Fibroblast of mammary gland (primary cell): Measurements from ENCODE around the gene CLDND2.

Source experiments
- DNase-seq: peaks from one replicate; pipeline ENCODE4 v3.0.0-alpha.2; 2010; ENCODE audit warnings: low read depth
- H3K4me3 ChIP-seq: 2 replicates; pipeline ENCODE4 v1.5.1; 2011; ENCODE audit warnings: low read depth, mild to moderate bottlenecking, low read length, moderate library complexity; ENCODE audit not compliant: control insufficient read depth
- TF ChIP-seq, protein P1 (sequence below): conservative IDR thresholded peaks from 2 replicates; pipeline ENCODE4 v1.5.1; 2011; ENCODE audit warnings: low read depth, low read length, inconsistent platforms; ENCODE audit not compliant: control insufficient read depth, insufficient read depth

Gene CLDND2

GRCh38 chr19:51364200-51365106, 4.3 kb downstream of the CLDND2 start:
- no peak overlapping the region for H3K4me3 ChIP-seq
- DNase-seq: peak; percentile 32
- TF ChIP-seq, protein P1, sequence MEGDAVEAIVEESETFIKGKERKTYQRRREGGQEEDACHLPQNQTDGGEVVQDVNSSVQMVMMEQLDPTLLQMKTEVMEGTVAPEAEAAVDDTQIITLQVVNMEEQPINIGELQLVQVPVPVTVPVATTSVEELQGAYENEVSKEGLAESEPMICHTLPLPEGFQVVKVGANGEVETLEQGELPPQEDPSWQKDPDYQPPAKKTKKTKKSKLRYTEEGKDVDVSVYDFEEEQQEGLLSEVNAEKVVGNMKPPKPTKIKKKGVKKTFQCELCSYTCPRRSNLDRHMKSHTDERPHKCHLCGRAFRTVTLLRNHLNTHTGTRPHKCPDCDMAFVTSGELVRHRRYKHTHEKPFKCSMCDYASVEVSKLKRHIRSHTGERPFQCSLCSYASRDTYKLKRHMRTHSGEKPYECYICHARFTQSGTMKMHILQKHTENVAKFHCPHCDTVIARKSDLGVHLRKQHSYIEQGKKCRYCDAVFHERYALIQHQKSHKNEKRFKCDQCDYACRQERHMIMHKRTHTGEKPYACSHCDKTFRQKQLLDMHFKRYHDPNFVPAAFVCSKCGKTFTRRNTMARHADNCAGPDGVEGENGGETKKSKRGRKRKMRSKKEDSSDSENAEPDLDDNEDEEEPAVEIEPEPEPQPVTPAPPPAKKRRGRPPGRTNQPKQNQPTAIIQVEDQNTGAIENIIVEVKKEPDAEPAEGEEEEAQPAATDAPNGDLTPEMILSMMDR: no peak

GRCh38 chr19:51361239-51361638, 7.6 kb downstream of the CLDND2 start:
- no peak overlapping the region for H3K4me3 ChIP-seq
- TF ChIP-seq, protein P1: no peak

GRCh38 chr19:51359294-51359693, 9.5 kb downstream of the CLDND2 start:
- no peak overlapping the region for H3K4me3 ChIP-seq
- peak; percentile 95 for DNase-seq
- TF ChIP-seq, protein P1: no peak

More at GRCh38 chr19:51361239-51361638, 7.6 kb downstream of the CLDND2 start:
- no peak for DNase-seq

GRCh38 chr19:51357952-51358351, 10.9 kb downstream of the CLDND2 start:
- DNase-seq: no peak
- H3K4me3 ChIP-seq: no peak overlapping the region
- TF ChIP-seq, protein P1: no peak

DNA sequence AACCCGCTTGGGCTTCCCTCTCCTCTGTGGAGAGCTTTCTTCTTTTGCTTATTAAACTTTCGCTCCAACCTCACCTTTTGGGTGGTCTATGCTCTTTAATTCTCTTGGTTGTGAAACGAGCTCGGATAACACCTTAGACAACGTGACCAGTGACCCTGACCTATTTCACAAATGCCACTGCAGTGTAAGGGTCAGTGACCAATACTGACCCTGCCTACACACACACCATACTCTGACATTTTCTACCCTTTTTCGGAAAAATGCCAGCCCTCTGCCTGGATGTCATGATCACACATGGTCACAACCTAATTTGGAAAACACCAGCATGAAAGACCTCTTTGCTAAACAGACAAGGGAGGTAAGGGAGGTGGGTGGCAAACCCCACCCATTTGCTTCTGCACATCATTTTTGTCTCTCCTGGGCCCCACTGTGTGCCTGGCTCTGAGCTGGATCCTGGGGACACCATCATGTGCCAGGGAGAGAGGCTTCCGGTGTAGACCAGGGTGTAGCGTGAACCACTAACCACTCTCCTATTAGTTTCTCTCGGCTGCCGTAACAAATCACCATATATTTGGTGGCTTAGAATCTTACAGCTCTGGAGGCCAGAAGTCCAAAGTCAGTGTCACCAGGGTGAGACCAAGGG, 12.5 kb downstream of the CLDND2 start:
- no peak for DNase-seq
- no peak overlapping the region for H3K4me3 ChIP-seq
- TF ChIP-seq, protein P1: no peak

DNA sequence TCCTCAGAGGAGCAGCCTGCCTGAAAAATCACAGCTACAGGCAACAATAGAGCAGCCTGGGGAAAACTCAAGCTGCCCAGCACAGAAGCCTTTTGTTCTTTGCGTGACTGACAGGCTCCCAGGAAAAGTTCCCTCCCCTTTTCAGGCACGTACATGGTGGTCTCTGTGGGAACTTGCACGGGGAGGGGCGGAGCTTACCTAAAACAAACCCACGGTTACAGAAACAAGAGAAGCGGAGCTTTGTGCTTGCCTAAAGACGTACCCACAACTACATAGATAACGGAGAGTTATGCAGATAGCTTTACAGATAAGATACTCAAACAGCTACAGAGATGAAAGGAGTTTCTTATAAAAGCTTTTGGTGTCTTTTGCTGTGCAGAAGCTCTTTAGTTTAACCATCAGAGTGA, 14.1 kb downstream of the CLDND2 start:
- no peak overlapping the region for H3K4me3 ChIP-seq
- no peak for DNase-seq
- TF ChIP-seq, protein P1: no peak
